ENCODE results near the gene AGPAT1. TPM values are rescaled to one million over a fixed set of nuclear protein-coding genes. Genes with fewer than 3 reads are reported as not detected.

AGPAT1 gene
- 10 to 100 TPM; 34.0 to 34.8 TPM for total RNA-seq

- no peaks in the 10 kb centered on the region for H3K9me3 Mint-ChIP-seq
- peaks cover 12% of the 10 kb centered on the region for H3K36me3 Mint-ChIP-seq
- H3K27ac Mint-ChIP-seq = peak within 1 kb of the TSS; percentile 96
- intact Hi-C loops (cut with micrococcal nuclease) = loop anchor here (5.0 to 10.0 kb wide), 2 partner anchors 201 to 796 kb away; partner anchors contain the start of gene DXO
- DNase-seq = peak; percentile 99
- no peaks in the 10 kb centered on the region for H3K27me3 Mint-ChIP-seq
- CTCF ChIA-PET = interaction anchor here (0.7 to 1.3 kb wide), 2 partner anchors 20 to 47 kb away, joined by 3 to 5 read pairs; no protein-coding TSS in a partner anchor
- H3K4me3 Mint-ChIP-seq = peak within 1 kb of the TSS; percentile 85
- peaks cover 60% of the 10 kb centered on the region for H3K4me1 Mint-ChIP-seq (ENCODE audit: low read depth)
- POLR2A ChIA-PET = interaction anchor here (0.7 to 4.9 kb wide), 3 partner anchors 13 to 21 kb away, joined by 3 to 57 read pairs (median 4); partner anchors contain the start of genes GPSM3 and PBX2
Observed at GRCh38 chr6:32175711-32176475, at the start of gene AGPAT1. AGPAT1 (minus strand) TSS chr6:32176084; CDS start chr6:32171496, 4,588 bp downstream.

GRCh38 chr6:32224696-32225095 lies 48.8 kb upstream of the AGPAT1 start:
- H3K27me3 Mint-ChIP-seq = no peaks in the 10 kb centered on the region
- no peaks in the 10 kb centered on the region for H3K9me3 Mint-ChIP-seq
- H3K27ac Mint-ChIP-seq = no peak overlapping the region
- intact Hi-C loops (cut with micrococcal nuclease) = no loop called here
- H3K36me3 Mint-ChIP-seq = no peaks in the 10 kb centered on the region
- no peak overlapping the region for H3K4me3 Mint-ChIP-seq
- CTCF ChIA-PET = no interaction called here
- peaks cover 8% of the 10 kb centered on the region for H3K4me1 Mint-ChIP-seq (ENCODE audit: low read depth)
- no peak for DNase-seq
- POLR2A ChIA-PET = no interaction called here

- ChIA-PET POLR2A (no interaction called here), CTCF (no interaction called here)
- H3K4me3 Mint-ChIP-seq = no peak within 1 kb of the TSS
- no peaks in the 10 kb centered on the region for H3K27me3 Mint-ChIP-seq
- no peaks in the 10 kb centered on the region for H3K36me3 Mint-ChIP-seq
- H3K4me1 Mint-ChIP-seq (ENCODE audit: low read depth) = peaks cover 8% of the 10 kb centered on the region
- intact Hi-C loops (cut with micrococcal nuclease) = no loop called here
- H3K9me3 Mint-ChIP-seq = no peaks in the 10 kb centered on the region
- DNase-seq = no peak
- H3K27ac Mint-ChIP-seq = no peak within 1 kb of the TSS
Observed at GRCh38 chr6:32223258-32224235, 47.7 kb upstream of the AGPAT1 start, which contains the start of gene NOTCH4. NOTCH4 (minus strand) TSS chr6:32224067; CDS start chr6:32223928, 139 bp downstream.

- H3K36me3 Mint-ChIP-seq = no peaks in the 10 kb centered on the region
- H3K4me3 Mint-ChIP-seq = no peak overlapping the region
- CTCF ChIA-PET = no interaction called here
- POLR2A ChIA-PET = no interaction called here
- no peak overlapping the region for H3K27ac Mint-ChIP-seq
- peaks cover 8% of the 10 kb centered on the region for H3K4me1 Mint-ChIP-seq (ENCODE audit: low read depth)
- no peaks in the 10 kb centered on the region for H3K9me3 Mint-ChIP-seq
- no peaks in the 10 kb centered on the region for H3K27me3 Mint-ChIP-seq
- DNase-seq = no peak
- intact Hi-C loops (cut with micrococcal nuclease) = no loop called here
Observed at GRCh38 chr6:32222333-32223230, 46.7 kb upstream of the AGPAT1 start.

GRCh38 chr6:32220021-32220420 lies 44.1 kb upstream of the AGPAT1 start:
- intact Hi-C loops (cut with micrococcal nuclease) = no loop called here
- H3K9me3 Mint-ChIP-seq = no peaks in the 10 kb centered on the region
- ChIA-PET CTCF (no interaction called here), POLR2A (no interaction called here)
- H3K4me3 Mint-ChIP-seq = no peak overlapping the region
- H3K27ac Mint-ChIP-seq = no peak overlapping the region
- DNase-seq = no peak
- H3K27me3 Mint-ChIP-seq = no peaks in the 10 kb centered on the region
- peaks cover 8% of the 10 kb centered on the region for H3K4me1 Mint-ChIP-seq (ENCODE audit: low read depth)
- no peaks in the 10 kb centered on the region for H3K36me3 Mint-ChIP-seq

- ChIA-PET CTCF (no interaction called here), POLR2A (no interaction called here)
- intact Hi-C loops (cut with micrococcal nuclease) = no loop called here
- H3K9me3 Mint-ChIP-seq = no peaks in the 10 kb centered on the region
- H3K36me3 Mint-ChIP-seq = no peaks in the 10 kb centered on the region
- H3K4me1 Mint-ChIP-seq (ENCODE audit: low read depth) = peaks cover 8% of the 10 kb centered on the region
- no peak overlapping the region for H3K4me3 Mint-ChIP-seq
- DNase-seq = no peak
- no peak overlapping the region for H3K27ac Mint-ChIP-seq
- no peaks in the 10 kb centered on the region for H3K27me3 Mint-ChIP-seq
Observed at GRCh38 chr6:32218167-32218566, 42.3 kb upstream of the AGPAT1 start.

GRCh38 chr6:32216998-32217397 lies 41.1 kb upstream of the AGPAT1 start:
- no peak for DNase-seq
- no peaks in the 10 kb centered on the region for H3K9me3 Mint-ChIP-seq
- no peaks in the 10 kb centered on the region for H3K36me3 Mint-ChIP-seq
- intact Hi-C loops (cut with micrococcal nuclease) = no loop called here
- no peak overlapping the region for H3K27ac Mint-ChIP-seq
- ChIA-PET POLR2A (no interaction called here), CTCF (interaction anchor here (0.5 kb wide), 1 partner anchor 529 kb away, joined by 3 read pairs; no protein-coding TSS in a partner anchor)
- no peak overlapping the region for H3K4me3 Mint-ChIP-seq
- H3K27me3 Mint-ChIP-seq = no peaks in the 10 kb centered on the region
- no peaks in the 10 kb centered on the region for H3K4me1 Mint-ChIP-seq (ENCODE audit: low read depth)

- ChIA-PET CTCF (no interaction called here), POLR2A (no interaction called here)
- no peaks in the 10 kb centered on the region for H3K4me1 Mint-ChIP-seq (ENCODE audit: low read depth)
- no peak overlapping the region for H3K27ac Mint-ChIP-seq
- intact Hi-C loops (cut with micrococcal nuclease) = no loop called here
- no peaks in the 10 kb centered on the region for H3K36me3 Mint-ChIP-seq
- DNase-seq = no peak
- H3K27me3 Mint-ChIP-seq = no peaks in the 10 kb centered on the region
- no peak overlapping the region for H3K4me3 Mint-ChIP-seq
- no peaks in the 10 kb centered on the region for H3K9me3 Mint-ChIP-seq
Observed at GRCh38 chr6:32216285-32216684, 40.4 kb upstream of the AGPAT1 start.

GRCh38 chr6:32215617-32216016 lies 39.7 kb upstream of the AGPAT1 start:
- Mint-ChIP-seq H3K27me3 (no peaks in the 10 kb centered on the region), H3K36me3 (no peaks in the 10 kb centered on the region), H3K4me3 (no peak overlapping the region), H3K27ac (no peak overlapping the region), H3K9me3 (no peaks in the 10 kb centered on the region), H3K4me1 (ENCODE audit: low read depth) (no peaks in the 10 kb centered on the region)
- POLR2A ChIA-PET = no interaction called here
- intact Hi-C loops (cut with micrococcal nuclease) = no loop called here
- DNase-seq = no peak
- CTCF ChIA-PET = no interaction called here

- Mint-ChIP-seq H3K36me3 (no peaks in the 10 kb centered on the region), H3K27me3 (no peaks in the 10 kb centered on the region), H3K4me1 (ENCODE audit: low read depth) (no peaks in the 10 kb centered on the region), H3K9me3 (no peaks in the 10 kb centered on the region), H3K4me3 (no peak overlapping the region), H3K27ac (no peak overlapping the region)
- intact Hi-C loops (cut with micrococcal nuclease) = no loop called here
- no peak for DNase-seq
- ChIA-PET POLR2A (no interaction called here), CTCF (no interaction called here)
Observed at GRCh38 chr6:32214126-32214525, 38.2 kb upstream of the AGPAT1 start.

GRCh38 chr6:32213649-32214048 lies 37.8 kb upstream of the AGPAT1 start:
- Mint-ChIP-seq H3K27ac (no peak overlapping the region), H3K4me3 (no peak overlapping the region), H3K9me3 (no peaks in the 10 kb centered on the region), H3K4me1 (ENCODE audit: low read depth) (no peaks in the 10 kb centered on the region), H3K27me3 (no peaks in the 10 kb centered on the region), H3K36me3 (no peaks in the 10 kb centered on the region)
- no peak for DNase-seq
- CTCF ChIA-PET = no interaction called here
- POLR2A ChIA-PET = no interaction called here
- intact Hi-C loops (cut with micrococcal nuclease) = no loop called here

Measured in activated CD4-positive, alpha-beta memory T cell treated with anti-CD3 and anti-CD28 coated beads for 36 hours (primary cell).